ENCODE results near the gene ABHD12.

The ABHD12 gene

GRCh38 chr20:25288291-25289181 is 102.1 kb downstream of the ABHD12 start:
- no peak for DNase-seq

DNA sequence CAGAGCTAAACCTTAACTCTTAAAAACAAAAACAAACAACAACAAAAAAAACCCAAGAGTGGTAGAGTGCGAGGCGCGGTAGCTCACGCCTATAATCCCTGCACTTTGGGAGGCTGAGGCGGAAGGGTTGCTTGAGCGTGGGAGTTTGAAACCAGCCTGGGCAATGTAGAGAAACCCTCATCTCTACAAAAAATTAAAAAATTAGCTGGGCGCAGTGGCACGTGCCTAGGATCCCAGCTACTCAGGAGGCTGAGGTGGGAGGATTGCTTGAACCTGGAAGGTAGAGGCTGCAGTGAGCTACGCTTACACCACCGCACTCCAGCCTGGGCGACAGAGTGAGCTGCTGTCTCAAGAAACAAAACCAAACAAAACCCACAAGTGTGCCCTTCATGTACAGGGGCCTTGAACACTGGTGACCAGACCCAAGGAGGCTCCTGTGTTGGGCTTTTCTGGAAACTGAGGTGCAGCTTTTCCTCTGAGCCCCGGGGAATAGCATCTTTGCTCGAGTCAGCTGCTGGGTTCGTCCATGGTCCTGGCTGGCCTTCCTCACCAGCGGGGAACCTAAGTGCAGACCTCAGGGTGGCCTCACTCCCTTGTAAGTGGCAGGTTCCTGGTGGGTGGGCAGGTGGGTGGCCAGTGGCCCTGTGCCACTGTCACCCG is 102.9 kb downstream of the ABHD12 start:
- DNase-seq = no peak

GRCh38 chr20:25286917-25287316 is 103.7 kb downstream of the ABHD12 start:
- DNase-seq = no peak

DNA sequence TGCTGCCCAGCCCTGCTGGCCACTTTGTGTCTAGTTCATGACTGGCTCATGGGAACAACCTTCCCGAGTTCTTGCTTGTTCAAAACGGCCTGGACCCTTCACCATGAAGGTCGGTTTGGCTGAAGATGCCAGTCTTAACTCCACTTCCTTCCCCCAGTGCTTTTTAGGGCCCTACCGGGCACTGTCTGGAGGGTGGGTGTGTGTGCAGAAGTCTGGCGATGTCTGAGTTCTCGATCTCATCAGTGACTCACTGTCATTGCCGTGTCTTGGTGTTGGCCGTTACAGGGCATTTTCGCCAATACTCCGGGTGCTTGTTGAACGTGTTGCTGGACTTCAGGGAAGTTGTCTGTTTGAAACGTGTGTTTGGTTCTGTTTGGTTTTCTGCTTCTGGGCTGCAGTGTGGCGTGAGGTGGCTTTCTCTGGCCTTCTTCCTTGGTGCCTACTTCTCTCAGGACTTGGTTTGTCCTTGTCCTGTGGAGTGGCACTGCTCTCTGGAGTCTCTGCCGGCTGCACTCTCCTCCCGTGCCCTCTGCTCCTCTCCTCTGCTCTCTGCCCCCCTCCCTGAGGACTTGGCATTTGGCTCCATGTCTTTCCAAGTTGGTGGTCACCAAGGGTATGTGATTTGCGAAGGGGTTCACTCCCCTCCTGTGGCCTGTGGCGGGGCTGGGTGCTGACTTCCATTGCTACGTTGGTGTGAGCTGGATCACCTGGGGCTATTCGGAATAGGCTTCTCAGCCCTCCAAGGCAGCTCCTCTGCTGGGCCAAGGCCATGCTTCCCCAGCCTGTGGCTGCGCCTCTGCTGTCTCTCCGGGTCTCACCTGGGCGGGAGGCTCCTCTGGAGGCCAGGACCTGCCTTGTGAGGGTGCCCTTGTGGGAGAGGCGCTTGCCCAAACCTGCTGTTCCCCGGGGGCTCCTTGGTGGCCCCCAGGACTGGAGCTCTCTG is 104.5 kb downstream of the ABHD12 start:
- DNase-seq = no peak

DNA sequence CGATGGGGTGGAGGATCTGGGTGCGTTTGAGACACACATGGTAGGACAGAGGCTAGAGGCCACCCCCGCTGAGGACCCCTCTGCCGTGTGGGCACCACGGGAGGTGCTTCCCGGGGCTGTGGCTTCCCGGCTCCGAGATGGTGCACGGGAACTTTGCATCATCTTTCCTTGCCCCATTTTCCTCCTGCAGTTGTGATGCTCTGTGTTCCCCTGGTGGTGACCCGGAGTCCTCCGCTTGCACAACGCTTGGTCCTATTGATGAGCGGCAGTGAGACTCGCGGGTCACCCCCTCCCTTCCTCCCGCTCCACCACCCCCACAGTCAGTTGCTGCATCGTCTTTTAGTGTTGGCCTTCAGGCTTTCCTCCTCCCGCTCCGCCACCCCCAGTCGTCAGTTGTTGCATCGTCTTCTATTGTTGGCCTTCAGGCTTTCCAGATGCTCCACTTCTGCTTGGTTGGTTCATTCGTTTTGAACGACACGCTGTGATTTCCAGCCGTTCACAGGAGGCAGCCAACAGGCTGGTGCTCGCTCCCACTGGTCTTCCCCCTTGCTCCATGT is 105.5 kb downstream of the ABHD12 start:
- no peak for DNase-seq

GRCh38 chr20:25284131-25284601 is 106.5 kb downstream of the ABHD12 start:
- DNase-seq = no peak

DNA sequence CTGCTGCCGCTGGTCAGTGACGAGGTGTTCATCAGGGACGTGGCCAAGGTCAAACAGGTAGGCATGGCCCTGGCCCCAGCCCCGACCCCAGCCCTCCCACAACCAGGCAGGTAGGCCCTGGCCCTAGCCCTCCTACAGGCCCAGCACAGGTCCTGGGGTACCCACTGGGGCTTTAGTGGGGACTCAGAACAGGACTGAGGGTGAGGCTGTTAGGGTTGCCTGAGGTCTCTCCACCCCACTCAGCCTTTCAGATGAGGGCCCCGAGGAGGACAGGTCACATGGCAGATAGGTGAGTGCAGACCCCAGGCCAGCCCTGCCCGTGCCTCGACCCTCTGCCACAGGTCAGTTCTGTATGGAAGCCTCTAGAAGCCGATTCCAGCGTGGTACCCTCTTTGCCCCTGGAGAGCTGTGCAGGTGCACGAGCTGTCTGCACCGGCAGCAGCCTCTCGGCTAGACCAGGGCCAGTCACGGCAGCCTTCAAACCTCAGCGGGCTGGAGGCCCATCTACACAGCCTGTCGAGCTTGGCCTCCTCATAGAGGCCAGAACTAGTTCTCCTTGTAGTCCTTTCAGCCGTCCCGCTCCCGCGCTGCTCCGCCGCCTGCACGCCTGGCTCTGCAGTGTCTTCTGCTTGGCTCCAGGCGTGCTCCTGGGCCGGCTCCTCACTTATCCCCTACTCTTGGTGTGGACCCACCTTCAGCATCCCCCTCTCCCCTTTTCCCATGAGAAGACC is 107.2 kb downstream of the ABHD12 start:
- DNase-seq = no peak

DNA sequence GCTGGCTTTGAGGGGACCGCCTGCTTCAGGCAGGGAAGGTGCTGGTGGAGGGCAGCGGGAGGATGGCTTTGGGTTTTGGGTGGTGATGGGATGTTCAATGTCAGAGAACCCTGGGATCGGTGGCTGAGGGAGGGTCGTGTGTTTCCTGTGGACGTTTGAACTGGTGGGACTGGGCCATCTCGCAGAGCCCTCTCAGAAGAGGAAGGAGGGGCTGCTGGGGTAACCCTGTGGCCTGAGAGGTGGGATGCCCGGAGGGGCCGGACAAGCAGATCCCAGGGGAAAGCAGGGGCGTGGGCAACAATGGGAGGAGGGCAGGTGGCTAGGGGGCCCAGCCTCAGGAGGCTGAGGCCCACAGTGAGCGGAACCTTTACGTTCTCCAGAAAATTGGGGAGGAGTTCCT is 107.8 kb downstream of the ABHD12 start:
- DNase-seq = no peak

- no peak for DNase-seq
Observed at GRCh38 chr20:25282034-25282781, 108.4 kb downstream of the ABHD12 start.

- no peak for DNase-seq
Observed at GRCh38 chr20:25281541-25281991, 109.1 kb downstream of the ABHD12 start.

DNA sequence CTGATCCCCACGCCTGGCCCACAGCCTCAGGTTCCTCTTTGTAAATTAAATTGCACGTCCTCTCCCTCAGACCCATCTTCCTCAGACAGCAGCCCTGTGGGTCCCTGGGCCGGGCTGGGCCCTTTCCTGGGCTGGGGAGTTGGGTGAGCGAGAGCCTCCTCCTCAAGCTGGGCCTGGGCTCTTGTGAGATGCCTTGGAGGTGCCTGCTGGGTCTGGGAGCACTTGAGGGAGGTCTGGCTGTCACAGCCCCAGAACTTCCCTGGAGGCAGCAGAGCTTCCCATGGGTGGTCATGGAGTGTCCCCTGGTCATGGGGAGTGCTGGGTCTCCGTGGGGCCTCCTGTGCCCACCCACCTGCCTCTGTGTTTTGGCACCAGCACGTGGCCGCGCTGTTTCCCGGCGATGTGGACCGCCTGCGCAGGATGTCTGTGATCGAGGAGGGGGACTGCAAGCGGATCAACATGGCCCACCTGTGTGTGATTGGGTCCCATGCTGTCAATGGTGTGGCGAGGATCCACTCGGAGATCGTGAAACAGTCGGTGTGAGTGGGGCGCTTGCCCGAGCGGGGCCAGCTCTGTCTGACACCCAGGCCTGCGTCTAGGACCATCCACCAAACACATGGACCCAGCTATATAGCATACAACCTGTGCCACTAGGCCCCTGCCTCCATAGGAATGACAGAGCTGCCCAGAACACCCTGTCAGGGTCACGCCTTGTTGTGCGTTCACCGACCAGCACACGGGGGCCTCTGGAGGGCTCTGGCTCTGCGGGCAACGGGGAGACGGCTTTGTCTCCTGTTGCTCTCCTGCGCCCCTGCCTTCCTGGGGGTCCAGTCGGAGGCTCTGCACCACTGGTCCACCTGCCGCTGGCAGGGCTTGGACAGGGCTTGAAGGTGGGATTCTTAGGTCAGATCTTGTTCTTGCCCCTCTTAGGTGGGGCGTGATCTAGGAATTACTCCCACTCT is 109.8 kb downstream of the ABHD12 start:
- no peak for DNase-seq

DNA sequence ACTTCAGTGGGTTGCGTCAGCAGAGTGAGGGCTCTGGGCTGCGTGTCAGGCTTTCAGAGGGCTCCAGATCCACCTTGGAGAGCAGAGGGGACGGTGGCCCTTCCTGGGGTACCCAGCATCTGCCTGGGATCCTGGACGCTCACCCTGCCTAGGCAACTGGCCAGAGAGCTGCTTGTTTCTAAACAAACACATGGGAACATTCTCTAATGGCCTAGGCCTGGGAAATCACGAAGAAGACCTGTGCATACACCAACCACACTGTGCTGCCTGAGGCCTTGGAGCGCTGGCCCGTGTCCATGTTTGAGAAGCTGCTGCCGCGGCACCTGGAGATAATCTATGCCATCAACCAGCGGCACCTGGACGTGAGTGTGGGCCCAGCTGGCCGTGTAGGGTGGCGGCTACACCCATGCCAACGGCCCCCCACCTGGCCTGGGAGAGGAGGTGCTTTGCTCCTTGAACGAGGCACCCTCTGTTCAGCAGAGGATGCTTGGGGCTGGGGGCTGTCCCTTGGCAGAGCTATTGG is 110.5 kb downstream of the ABHD12 start:
- no peak for DNase-seq

DNA sequence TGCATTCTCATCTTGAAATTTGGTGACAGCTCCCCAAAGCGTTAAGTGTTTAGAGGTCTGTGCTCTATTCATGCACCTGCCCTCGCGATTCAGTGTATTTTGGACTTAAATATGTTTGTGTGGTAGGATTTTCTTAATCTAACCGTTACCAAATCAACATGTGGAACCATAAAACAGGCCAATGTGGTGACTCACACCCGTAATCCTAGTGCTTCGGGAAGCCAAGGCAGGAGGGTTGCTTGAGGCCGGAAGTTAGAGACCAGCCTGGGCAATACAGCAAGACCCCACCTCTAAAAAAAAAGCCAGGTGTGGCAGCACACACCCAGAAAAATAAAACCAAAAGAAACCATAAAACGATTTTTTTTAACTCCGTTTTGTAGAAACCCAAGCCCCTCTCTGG is 111.2 kb downstream of the ABHD12 start:
- no peak for DNase-seq

GRCh38 chr20:25278636-25279361 is 111.8 kb downstream of the ABHD12 start:
- no peak for DNase-seq

DNA sequence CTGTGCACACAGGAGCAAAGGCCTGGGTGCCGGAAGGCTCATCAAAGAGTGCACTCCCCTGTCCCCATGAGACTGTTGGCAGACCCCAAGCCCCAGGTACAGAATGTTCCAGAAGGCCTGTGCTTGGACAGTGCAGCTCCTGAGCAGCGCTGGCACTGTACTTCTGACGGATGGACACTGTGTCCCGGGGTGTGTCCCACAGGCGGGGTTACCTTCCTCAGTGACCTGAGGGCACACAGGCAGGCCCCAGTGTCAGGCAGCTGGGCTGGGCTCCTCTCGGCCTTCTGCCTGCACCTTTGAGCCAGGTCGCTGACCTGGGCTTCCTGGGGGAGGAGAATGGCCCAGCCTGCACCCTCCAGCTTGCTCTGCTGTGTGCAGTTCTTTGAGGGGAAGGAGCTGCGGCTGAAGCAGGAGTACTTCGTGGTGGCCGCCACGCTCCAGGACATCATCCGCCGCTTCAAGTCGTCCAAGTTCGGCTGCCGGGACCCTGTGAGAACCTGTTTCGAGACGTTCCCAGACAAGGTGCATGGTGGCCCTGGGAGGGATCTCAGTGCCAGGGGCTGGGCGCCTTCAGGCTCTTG is 112.6 kb downstream of the ABHD12 start:
- no peak for DNase-seq

DNA sequence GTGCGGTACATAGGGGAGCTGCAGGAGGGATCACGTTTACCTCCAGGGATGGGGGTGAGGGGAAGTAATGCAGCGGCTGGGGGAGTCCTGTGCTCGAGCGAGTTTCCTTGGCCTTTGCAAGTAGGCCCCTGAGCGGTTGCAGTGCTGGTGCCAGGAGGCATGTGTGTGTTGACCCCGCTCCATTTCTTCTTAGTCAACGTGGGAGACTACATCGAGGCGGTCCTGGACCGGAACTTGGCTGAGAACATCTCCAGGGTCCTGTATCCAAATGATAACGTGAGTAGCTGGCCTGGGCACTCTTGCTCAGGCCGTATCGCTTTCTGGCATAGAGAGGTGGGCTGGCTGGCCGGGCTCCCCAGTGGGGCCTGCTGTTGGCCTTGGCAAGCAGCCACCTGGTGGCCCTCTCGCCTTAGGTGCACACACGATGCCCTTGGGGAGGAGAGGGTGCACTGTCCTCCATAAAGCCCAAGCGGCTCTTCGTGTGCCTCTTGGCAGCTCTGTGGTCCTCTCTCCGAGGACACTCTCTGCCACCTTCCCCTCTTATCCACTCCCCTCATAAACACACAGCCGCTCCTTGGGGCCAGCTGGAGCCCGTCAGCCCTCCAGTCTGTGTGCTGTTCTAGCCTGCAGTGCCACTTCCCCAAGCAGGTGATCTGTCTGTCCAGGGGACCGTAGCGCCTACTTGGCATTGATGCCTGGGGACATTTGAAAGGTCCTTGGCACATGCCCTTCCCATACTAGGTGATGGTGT is 113.4 kb downstream of the ABHD12 start:
- no peak for DNase-seq

DNA sequence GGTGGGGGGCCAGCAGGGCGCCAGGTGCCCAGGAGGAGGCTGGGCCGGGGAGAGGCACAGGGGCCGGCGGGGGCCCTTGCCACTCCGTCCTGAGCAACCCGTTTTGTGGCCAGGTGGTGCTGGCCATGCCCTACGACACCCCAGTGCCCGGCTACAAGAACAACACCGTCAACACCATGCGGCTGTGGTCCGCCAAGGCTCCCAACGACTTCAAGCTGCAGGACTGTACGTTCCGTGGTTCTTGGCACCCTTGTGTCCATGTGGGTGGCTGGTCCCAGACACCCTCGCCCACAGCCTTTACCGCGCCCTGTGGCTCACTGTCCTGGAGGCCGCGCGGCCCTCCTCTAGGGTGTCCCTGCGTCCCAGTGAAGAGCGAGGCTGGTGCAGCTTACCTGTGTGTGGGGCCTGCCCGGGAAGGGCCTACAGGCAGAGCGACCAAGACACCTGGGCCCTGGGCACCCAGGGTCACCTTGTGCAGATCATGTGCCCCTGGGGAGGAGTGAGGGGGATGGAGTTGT is 114.0 kb downstream of the ABHD12 start:
- no peak for DNase-seq
